SJCRH30 (cell line): ENCODE measurements around the gene SBF2. TPM values are rescaled to one million over a fixed set of nuclear protein-coding genes. Genes with fewer than 3 reads are reported as not detected.

Experiments used
- DNase-seq, 2 experiments: peaks; one replicate each; pipeline ENCODE4 v3.0.0-alpha.2; 2015 to 2020
- H3K27ac ChIP-seq: fragments of 250-450 bp; sonication (Bioruptor Pico); 2 replicates; pipeline ENCODE4 v1.5.1; 2020; ENCODE audit warnings: mild to moderate bottlenecking, moderate library complexity
- H3K27me3 ChIP-seq: fragments of 250-450 bp; sonication (Bioruptor Pico); 2 replicates; pipeline ENCODE4 v1.5.1; 2020; ENCODE audit warnings: mild to moderate bottlenecking, moderate library complexity
- H3K36me3 ChIP-seq: fragments of 250-450 bp; sonication (Bioruptor Pico); 2 replicates; pipeline ENCODE4 v1.5.1; 2020; ENCODE audit warnings: mild to moderate bottlenecking, moderate library complexity
- H3K4me1 ChIP-seq: fragments of 250-450 bp; sonication (Bioruptor Pico); 2 replicates; pipeline ENCODE4 v1.5.1; 2020; ENCODE audit warnings: mild to moderate bottlenecking, moderate library complexity
- H3K4me3 ChIP-seq: fragments of 250-450 bp; sonication (Bioruptor Pico); 2 replicates; pipeline ENCODE4 v1.5.1; 2020; ENCODE audit warnings: mild to moderate bottlenecking, moderate library complexity
- H3K9me3 ChIP-seq: fragments of 250-450 bp; sonication (Bioruptor Pico); replicated peaks from 2 replicates; pipeline ENCODE4 v1.5.1; 2020; ENCODE audit warnings: mild to moderate bottlenecking, moderate library complexity
- total RNA-seq: library from RNA; depleted of rRNA; stranded (reverse); fragments of >200 nt; shearing (Covaris generic); gene quantifications from 2 replicates; pipeline ENCODE4 v1.2.3, GENCODE V29; 2014

The SBF2 gene
- total RNA-seq, 1 experiment from 2014 or later: 34.7 TPM

DNA sequence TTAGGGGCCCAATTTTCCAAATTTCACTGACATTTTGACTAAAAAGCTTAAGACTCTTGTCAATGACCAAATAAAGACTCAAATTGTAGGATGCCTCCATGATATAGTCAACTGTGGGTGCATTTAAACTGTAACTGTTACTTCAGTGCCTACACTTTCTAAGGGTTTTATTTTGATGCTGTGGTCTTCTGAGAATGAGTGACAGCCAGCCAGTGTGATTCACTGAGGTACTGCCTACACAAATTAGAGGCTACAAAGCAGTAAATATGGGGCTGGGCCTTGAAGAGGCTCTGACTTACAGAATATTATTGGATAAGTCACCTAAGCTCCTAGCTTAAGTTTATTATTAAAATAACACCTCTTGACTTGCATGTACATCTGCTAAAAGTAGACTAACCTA, 419.6 kb downstream of the SBF2 start:
- H3K27me3 ChIP-seq: no peaks in the 10 kb centered on the region
- H3K27ac ChIP-seq: no peak overlapping the region
- H3K4me1 ChIP-seq: peaks cover 5% of the 10 kb centered on the region; the same call in 1 of the 2 replicates
- H3K9me3 ChIP-seq: peaks cover 8% of the 10 kb centered on the region
- no peaks in the 10 kb centered on the region for H3K36me3 ChIP-seq
- H3K4me3 ChIP-seq: no peak overlapping the region
- no peak for DNase-seq

- Histone ChIP-seq H3K4me1 (no peaks in the 10 kb centered on the region), H3K27me3 (no peaks in the 10 kb centered on the region), H3K9me3 (peaks cover 8% of the 10 kb centered on the region), H3K36me3 (no peaks in the 10 kb centered on the region), H3K4me3 (no peak overlapping the region), H3K27ac (no peak overlapping the region)
- no peak for DNase-seq
These were observed 425.4 kb downstream of the SBF2 start for GRCh38 chr11:9868641-9869040.

DNA sequence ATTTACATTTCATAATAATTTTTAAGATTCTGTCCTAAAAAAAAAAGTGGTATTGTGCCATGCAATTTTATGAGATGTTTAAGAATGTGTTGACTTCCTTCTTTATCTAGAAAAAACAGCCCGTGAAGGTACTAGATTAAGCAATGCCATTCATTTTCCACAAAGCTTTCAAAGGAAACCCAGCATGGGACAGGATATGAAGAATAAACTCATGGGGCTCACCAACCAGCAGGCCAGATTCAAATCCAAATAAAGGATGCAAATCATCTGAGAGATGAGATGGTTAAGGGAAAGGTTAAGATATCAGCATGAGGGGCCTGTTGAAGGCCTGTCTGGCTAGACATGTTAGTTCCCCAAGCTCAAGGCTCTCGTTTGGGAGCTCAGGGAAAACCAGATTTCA, 431.0 kb downstream of the SBF2 start:
- Histone ChIP-seq H3K4me3 (no peak overlapping the region), H3K27ac (no peak overlapping the region), H3K36me3 (no peaks in the 10 kb centered on the region), H3K4me1 (peaks cover 17% of the 10 kb centered on the region), H3K27me3 (no peaks in the 10 kb centered on the region), H3K9me3 (no peaks in the 10 kb centered on the region)
- no peak for DNase-seq

DNA sequence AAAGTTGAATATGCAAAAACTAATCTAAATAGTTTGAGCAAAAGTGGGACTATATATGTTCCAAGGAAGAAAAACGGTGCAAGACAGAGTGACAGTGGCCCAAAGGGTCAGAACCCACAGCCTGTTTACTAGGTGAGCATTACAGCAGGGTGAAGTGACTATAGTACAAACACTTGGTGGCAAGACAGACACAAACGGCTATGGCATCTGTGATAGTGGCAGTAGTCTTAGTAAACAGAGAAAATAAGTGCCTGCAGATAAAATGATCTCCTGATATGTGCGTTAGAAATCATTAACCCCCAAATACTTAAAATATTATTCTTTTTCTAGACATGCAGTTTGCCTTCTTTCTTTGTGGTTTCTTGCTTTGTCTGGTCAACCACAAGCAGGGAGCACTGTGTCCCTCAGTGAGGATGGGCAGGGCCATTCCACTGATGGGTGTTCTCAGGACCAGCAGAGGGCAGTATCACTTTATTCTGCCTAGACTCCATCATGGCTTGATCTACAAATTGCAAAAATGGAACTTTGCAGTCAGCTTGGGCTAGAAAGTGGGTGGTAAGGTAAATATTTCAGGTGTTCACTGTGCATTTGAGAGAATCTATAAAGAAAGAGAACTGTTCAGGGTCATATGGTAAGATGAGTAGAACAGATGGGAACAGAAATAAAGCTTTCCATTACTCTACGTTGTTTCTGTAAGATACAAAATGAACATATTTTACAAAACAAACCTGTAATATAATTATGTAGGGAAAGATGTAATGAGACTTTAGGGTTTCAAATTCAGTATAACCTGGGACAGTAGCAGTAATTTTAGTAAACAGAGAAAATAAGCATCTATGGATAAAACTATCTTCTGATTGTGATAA, 431.9 kb downstream of the SBF2 start:
- Histone ChIP-seq H3K36me3 (no peaks in the 10 kb centered on the region), H3K4me1 (peaks cover 20% of the 10 kb centered on the region), H3K27me3 (no peaks in the 10 kb centered on the region), H3K9me3 (no peaks in the 10 kb centered on the region), H3K27ac (no peak overlapping the region), H3K4me3 (no peak overlapping the region)
- peak; percentile 70 to 88 for DNase-seq

DNA sequence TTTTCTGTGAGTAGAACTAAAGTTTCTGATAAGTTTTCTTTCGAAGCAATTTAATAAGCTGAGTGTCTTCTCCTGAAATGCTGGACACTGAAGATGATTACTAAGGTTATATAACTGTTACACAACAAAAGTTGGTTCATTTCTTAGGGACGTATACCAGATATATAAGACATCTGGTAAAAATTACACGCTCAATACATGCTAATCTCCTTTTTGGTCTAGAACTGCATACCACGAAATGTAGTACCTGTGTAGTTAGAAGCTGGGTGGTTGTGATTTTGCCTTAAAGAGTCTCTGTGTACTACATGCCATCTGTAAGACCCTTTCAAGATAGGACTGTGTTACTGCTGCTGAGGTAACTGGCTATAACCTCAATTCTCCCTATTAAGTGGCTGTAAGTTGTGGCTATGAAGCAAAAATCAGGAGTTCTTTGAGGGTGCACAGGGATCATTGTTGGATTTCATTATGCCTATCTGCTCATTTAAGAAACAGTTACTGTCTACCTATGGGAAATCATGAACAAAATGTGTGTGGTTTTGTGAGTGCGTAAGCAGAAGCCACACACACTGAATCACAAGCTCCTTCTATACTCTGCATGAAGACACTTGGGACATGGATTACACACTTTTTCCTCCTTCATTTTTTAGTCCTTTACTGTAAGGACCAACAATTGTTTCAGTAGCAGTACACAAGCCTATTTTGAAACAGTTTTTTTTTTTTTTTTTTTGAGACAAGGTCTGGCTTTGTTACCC, 434.3 kb downstream of the SBF2 start:
- Histone ChIP-seq H3K36me3 (no peaks in the 10 kb centered on the region), H3K4me1 (peaks cover 20% of the 10 kb centered on the region), H3K27me3 (no peaks in the 10 kb centered on the region), H3K27ac (no peak overlapping the region), H3K4me3 (no peak overlapping the region), H3K9me3 (no peaks in the 10 kb centered on the region)
- DNase-seq: peak in 1 of 2 experiments; percentile 20

GRCh38 chr11:9858822-9859221, 435.2 kb downstream of the SBF2 start:
- Histone ChIP-seq H3K4me3 (no peak overlapping the region), H3K36me3 (no peaks in the 10 kb centered on the region), H3K27ac (no peak overlapping the region), H3K4me1 (peaks cover 20% of the 10 kb centered on the region), H3K27me3 (no peaks in the 10 kb centered on the region), H3K9me3 (no peaks in the 10 kb centered on the region)
- DNase-seq: peak; percentile 6 to 46

DNA sequence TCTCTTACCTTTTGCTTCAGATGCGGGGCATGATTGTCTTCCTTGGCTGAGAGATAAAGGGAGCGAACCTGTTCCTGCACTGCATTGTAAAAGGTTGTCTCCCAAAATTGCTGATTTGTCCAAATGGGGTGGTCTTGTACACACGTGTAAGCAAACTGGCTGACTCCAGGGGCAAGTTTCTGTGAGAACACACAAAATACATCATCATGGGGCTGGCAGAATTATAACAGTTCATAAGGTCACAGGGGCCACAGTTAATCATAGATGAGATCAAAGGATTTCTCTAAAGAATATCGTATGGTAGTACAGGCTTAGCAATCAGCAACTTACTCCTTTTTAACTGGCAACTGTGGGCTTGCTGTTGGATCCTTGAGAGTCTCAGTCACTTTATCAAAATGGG, 435.8 kb downstream of the SBF2 start:
- no peak overlapping the region for H3K27ac ChIP-seq
- H3K4me1 ChIP-seq: peaks cover 20% of the 10 kb centered on the region

DNA sequence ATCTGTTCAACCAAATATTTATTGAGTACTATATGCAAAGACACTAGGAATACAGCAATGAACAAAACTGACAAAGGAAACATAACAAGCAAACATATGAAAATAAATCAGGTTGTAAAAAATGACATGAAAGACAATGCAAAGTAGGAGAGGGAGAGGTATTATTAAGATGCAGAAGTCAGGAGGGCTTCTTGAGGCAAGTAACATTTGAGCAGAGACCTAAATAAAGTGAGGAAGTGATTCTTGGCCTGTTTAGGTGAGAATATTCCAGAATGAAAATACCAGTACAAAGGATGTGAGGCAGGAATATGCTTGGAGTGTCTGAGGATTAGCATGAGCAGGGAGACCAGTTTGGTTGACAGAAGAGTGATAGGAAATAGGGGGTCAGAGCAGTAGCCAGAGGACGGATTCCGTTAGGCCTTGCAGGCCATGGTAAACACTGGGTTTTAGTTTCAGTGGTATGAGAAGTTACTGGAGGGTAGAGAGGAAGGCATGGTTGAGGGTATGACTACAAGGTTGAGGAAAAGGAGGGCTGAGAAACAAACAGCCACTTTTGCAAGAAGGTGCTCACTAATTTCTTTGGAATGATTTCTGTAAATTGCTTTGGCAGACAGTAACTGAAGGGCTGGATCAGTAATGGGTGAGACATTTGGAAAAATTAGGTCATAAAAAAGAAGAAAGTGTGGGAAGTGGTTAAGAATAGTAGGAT, 438.3 kb downstream of the SBF2 start:
- H3K9me3 ChIP-seq: no peaks in the 10 kb centered on the region
- peaks cover 18% of the 10 kb centered on the region for H3K4me1 ChIP-seq
- H3K27ac ChIP-seq: no peak overlapping the region
- H3K4me3 ChIP-seq: no peak overlapping the region
- H3K36me3 ChIP-seq: peaks cover 3% of the 10 kb centered on the region; the same call in 1 of the 2 replicates
- DNase-seq: no peak
- no peaks in the 10 kb centered on the region for H3K27me3 ChIP-seq

More for the DNA sequence above, 435.8 kb downstream of the SBF2 start:
- H3K4me3 ChIP-seq: no peak overlapping the region
- no peaks in the 10 kb centered on the region for H3K36me3 ChIP-seq
- no peaks in the 10 kb centered on the region for H3K9me3 ChIP-seq
- peak in 1 of 2 experiments; percentile 12 for DNase-seq
- no peaks in the 10 kb centered on the region for H3K27me3 ChIP-seq

DNA sequence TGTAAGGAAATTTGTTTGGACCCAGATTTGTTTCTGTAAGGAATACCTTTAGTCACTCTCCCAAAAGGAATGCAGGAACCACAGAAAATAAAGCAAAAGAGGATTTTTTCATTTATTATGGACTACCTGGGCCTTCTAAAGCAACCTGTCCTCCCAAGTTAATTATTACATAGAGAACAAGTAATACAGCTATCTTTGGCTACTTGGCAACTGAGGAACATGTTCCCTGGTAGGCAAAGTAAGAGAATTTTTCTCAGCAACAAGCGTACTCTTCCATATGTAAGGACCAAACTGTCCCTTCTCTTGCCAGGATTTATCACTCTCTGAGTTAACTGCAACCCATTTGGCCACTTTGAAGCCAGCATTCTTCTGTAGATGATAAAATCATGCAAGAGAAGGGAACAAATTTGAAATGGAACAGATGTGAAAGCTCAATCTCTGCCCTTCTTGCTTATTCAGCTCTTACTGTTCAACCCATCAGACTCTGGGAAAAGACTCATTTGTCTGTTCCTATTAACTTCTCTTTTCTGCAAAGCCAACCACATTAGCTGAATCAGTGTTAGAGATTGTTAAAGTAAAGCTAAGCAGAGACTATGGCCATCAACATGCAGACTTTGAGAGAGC, 440.0 kb downstream of the SBF2 start:
- peaks cover 13% of the 10 kb centered on the region for H3K4me1 ChIP-seq
- H3K27ac ChIP-seq: no peak overlapping the region
- H3K9me3 ChIP-seq: no peaks in the 10 kb centered on the region
- peaks cover 7% of the 10 kb centered on the region; the same call in 1 of the 2 replicates for H3K36me3 ChIP-seq
- H3K4me3 ChIP-seq: no peak overlapping the region
- H3K27me3 ChIP-seq: no peaks in the 10 kb centered on the region
- DNase-seq: no peak

GRCh38 chr11:9852465-9852864, 441.6 kb downstream of the SBF2 start:
- Histone ChIP-seq H3K4me3 (no peak overlapping the region), H3K27ac (no peak overlapping the region), H3K9me3 (no peaks in the 10 kb centered on the region), H3K4me1 (no peaks in the 10 kb centered on the region), H3K36me3 (peaks cover 7% of the 10 kb centered on the region; the same call in 1 of the 2 replicates), H3K27me3 (no peaks in the 10 kb centered on the region)
- DNase-seq: no peak

DNA sequence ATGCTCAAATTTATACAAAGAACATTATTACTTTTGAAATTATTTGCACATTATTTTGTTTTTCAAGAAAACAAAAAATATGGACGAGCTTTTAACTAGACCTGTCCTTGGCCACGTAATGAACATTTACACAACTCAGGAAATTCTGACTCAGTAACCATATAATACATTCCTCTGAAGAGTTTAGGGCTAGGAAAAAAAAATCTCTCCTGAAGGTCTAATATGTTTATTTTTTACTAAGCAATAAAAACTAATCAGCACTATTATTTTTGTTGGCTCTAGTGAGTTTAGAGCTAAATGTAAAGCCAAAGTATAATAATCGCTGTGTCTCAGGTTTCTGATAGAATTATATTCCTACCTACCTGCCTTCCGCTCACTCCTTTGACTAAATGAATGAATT, 442.7 kb downstream of the SBF2 start:
- Histone ChIP-seq H3K9me3 (no peaks in the 10 kb centered on the region), H3K4me3 (no peak overlapping the region), H3K4me1 (no peaks in the 10 kb centered on the region), H3K27ac (no peak overlapping the region), H3K36me3 (peaks cover 7% of the 10 kb centered on the region), H3K27me3 (no peaks in the 10 kb centered on the region)
- no peak for DNase-seq

DNA sequence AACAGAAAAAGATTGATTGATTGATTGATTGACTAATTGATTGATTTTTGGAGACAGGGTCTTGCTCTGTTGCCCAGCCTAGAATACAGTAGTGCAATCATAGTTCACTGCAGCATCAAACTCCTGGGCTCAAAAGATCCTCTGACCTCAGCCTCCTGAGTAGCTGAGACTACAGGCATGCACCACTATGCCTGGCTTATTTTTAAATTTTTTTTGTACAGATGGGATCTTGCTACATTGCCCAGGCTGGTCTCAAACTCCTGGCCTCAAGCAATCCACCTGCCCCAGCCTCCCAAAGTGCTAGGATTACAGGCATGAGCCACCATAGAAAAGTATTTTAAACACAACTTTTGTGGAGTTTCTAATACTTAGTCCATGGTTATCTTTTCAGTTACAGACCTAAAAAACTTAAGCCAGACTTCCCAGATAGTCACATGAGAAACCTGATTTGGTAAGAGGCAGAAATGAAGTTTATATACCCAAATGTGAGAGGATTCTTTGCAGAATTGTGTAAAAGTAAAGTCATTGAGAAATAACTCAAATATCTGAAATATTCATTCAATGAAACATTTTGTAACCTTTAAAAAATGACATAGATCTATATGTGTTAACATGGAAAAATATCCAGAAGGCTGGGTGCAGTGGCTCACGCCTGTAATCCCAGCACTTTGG, 443.7 kb downstream of the SBF2 start:
- H3K27ac ChIP-seq: no peak overlapping the region

GRCh38 chr11:9849389-9849788, 444.6 kb downstream of the SBF2 start:
- no peak overlapping the region for H3K27ac ChIP-seq
- peaks cover 14% of the 10 kb centered on the region for H3K36me3 ChIP-seq
- H3K9me3 ChIP-seq: no peaks in the 10 kb centered on the region
- no peaks in the 10 kb centered on the region for H3K4me1 ChIP-seq
- no peak for DNase-seq
- no peaks in the 10 kb centered on the region for H3K27me3 ChIP-seq
- no peak overlapping the region for H3K4me3 ChIP-seq

More for the DNA sequence above, 443.7 kb downstream of the SBF2 start:
- peaks cover 9% of the 10 kb centered on the region for H3K36me3 ChIP-seq
- H3K4me1 ChIP-seq: no peaks in the 10 kb centered on the region
- no peaks in the 10 kb centered on the region for H3K27me3 ChIP-seq
- no peak overlapping the region for H3K4me3 ChIP-seq
- no peaks in the 10 kb centered on the region for H3K9me3 ChIP-seq
- no peak for DNase-seq

DNA sequence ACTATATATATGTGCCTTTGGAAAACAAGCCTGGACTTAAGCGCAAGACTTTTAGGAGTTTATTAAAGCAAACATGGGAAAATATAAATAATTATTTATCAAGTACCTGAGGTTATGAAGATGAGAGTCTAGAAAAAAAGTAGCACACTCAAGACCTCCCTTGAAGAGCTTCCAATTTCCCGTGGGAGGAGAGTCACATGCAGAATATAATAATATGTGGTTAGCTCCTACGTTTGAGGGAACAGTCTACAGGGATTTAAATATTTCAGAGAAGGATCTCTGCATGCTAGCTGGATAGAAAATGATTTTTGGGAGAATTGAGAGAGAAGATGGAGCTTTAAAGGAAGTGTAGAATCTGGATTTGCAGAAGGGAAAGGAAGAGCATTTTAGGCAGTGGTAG, 446.4 kb downstream of the SBF2 start:
- H3K9me3 ChIP-seq: no peaks in the 10 kb centered on the region
- no peak overlapping the region for H3K27ac ChIP-seq

More for the DNA sequence above, 446.4 kb downstream of the SBF2 start:
- Histone ChIP-seq H3K36me3 (peaks cover 19% of the 10 kb centered on the region), H3K4me3 (no peak overlapping the region), H3K4me1 (no peaks in the 10 kb centered on the region), H3K27me3 (no peaks in the 10 kb centered on the region)
- no peak for DNase-seq
